GM20431 (cell line): ENCODE measurements around the gene RNGTT.
"Not testable (repeated sequence)": the region's sequence is repeated elsewhere in the genome, so short reads cannot be mapped to it uniquely, and the experiment has no call there.

Experiments
- in situ Hi-C: fragments of 300-500 bp; cut with MseI, MboI; formaldehyde crosslinking; loops from one replicate; pipeline ENCODE4 v1.15.0; 2020; ENCODE audit warnings: low sequenced_read_pairs; ENCODE audit not compliant: unreplicated experiment

RNGTT gene

DNA sequence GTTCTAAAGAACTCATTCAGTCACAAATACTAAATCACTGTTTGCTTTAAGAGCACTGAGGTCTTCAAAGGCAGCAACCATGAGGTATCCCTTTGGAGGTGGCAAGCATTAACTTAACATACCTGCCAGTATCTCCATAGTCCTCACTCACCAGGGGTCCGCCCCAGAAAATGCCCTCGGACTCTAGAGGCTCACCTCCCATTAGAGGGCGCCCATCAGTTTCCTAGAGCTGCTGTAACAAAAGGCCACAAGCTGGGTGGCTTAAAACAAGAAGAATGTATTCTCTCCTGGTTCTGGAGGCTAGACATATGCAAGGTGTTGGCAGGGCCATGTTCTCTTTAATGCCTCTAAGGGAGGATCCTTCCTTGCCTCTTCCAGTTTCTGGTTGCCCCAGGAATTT lies 12.0 kb upstream of the RNGTT start:
- in situ Hi-C loops = loop anchor here (25.0 kb wide), 1 partner anchor 637 kb away; no protein-coding TSS in a partner anchor

DNA sequence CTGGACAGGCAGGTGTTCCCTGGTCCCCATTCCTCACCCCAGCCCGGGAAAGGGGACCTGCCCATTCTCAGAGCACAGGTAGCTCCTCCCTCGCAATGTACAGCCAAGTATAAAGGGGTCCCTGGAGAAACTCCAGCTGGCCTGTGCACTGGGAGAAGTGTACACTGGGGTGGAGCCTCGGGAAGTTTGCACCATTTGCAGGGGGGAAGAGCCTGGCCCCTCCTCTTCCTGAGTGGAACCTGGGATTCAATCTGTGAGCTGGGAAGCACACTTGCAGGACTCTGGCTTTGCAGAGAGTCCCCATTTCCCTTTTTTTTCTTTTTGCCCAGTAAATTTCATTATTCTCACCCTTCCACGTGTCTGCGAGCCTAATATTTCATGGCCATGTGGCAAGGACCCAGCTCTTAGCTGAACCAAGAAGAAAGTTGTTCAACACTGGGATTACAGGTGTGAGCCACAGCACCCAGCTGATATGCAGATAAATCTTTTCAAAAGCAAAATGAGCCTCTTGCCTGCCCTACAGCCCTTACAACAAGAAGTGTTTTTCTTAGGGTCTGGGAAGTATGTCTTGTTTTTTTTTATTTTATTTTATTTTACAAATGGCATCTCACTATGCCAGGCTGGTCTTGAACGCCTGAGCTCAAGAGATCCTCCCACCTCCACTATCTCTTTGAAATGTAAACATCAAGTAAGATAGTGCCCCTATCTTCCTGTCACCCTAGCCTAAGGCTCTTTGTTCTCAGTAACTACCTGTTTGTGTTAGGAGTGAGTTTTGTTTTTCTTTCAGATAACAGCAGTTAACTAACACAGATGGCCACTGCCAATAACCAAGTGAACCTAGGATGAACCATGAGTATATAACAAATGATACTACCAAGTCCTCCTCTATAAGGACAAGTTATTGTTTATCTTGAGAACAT lies 9.3 kb upstream of the RNGTT start:
- in situ Hi-C loops = no loop called here

DNA sequence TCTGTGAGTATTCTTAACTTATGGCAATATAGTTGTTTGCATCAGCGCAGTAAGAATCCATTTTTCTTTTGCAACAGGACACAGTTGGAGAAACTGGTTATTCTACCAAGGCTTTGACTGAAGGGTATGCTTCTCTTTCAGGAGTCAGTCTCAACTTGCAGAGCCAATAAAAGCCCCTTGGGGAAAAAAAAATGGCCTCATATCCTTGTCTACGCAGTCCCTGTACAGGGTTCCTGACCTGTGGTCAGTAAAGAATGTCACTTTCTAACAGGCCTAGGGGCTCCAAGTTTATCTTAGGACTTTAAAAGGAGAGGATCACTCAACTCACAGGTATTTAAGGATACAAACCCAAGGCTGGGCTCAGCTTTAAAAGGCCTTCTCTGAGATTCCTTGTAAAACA lies 6.9 kb upstream of the RNGTT start:
- in situ Hi-C loops = no loop called here

DNA sequence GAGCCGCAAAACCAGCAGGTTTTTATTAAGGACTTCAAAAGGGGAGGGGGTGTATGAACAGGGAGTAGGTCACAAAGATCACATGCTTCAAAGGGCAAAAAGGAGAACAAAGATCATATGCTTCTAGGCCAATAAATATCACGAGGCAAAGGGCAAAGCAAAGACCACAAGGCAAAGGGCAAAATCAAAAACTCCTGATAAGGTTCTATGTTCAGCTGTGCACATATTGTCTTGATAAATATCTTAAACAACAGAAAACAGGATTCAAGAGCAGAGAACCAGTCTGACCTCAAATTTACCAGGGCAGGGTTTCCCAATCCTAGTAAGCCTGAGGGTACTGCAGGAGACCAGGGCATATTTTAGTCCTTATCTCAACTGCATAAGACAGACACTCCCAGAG lies 5.8 kb upstream of the RNGTT start:
- in situ Hi-C loops = not testable (repeated sequence)

DNA sequence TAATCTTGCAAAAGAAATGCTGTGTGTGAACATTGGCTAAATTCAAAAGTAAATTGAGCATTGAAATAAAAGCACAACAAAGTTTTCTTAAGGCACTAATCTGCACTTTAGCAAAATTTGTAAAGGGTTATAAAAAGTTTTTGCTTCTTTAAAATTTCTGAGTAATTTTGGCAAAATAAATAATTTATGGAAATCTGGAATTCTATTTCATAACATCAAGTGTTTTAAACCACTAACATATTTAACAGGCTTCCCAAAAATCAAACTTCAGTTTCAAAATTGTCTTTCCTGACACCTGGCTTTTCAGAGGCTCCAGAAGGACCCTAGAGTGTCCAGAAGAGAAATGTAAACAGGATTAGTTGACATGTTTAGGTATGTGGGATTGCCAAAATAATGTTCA lies 4.5 kb upstream of the RNGTT start:
- in situ Hi-C loops = no loop called here

DNA sequence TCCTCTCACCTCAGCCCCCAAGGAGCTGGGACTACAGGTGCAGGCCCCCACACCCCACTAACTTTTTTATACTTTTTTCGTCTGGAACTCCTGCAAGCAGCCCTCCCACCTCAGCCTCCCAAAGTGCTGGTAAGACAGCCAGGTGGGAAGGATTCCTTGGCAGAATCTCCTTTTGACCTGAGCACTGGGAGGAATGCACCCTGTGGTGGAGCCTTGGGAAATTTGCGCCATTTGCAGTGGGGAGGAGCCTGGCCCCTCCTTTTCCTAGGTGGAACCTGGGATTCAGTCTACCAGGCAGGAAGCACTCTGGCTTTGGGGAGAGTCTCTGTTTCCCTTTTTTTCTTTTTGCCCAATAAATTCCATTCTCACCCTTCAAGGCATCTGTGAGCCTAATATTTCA lies 2.3 kb upstream of the RNGTT start:
- in situ Hi-C loops = no loop called here

DNA sequence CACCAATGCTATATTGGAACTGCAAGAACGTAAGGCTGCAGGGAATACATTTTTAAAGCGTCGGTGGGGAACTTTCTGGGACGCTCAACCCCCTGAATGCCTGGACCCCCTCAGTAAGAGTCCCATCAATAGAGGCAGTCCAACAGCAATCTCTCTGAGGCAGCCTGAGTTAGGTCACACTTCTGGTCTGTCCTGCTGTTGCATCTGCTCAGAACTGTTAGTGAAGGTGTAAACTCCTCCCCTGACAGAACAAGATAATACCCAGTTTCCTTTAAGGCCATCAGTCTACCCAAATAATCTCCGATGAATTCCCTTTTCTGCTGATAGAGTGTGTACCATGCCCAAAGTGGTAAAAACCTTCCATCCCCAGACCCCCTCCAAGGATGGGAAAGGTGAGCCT lies 1.1 kb upstream of the RNGTT start:
- in situ Hi-C loops = no loop called here

DNA sequence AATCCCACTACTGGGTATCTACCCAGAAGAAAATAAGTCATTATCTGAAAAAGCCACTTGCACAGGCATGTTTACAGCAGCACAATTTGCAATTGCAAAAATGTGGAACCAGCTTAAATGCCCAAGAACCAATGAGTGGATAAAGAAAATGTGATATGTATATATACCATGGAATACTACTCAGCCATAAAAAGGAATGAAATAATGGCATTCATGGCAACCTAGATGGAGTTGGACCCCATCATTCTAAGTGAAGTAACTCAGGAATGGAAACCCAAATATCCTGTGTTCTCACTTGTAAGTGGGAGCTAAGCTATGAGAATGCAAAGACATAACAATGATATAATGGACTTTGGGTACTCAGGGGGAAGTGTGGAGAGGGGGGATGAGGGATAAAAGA lies 4.6 kb downstream of the RNGTT start:
- in situ Hi-C loops = no loop called here

DNA sequence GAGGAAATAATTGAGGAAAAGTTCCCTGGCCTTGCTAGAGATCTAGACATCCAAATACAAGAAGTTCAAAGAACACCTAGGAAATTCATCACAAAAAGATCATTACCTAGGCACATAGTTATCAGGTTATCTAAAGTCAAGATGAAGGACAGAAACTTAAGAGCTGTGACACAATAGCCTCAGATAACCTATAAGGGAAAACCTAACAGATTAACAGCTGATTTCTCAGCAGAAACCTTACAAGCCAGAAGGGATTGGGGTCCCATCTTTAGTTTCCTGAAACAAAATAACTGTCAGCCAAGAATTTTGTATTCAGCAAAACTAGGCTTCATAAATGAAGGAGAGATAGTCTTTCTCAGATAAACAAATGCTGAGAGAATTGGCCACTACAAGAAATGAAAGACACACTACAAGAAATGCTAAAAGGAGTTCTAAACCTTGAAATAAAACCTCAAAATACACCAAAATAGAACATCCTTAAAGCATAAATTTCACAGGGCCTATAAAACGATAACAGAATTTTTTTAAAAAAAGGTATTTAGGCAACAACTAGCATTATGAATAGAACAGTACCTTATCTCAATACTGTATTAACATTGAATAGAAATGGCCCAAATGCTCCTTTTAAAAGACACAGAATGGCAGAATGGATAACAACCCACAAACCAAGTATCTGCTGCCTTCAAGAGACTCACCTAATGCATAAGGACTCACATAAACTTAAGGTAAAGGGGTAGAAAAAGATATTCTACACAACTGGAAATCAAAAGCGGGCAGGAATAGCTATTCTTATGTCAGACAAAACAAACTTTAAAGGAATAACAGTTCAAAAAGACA lies 9.7 kb downstream of the RNGTT start:
- in situ Hi-C loops = no loop called here

DNA sequence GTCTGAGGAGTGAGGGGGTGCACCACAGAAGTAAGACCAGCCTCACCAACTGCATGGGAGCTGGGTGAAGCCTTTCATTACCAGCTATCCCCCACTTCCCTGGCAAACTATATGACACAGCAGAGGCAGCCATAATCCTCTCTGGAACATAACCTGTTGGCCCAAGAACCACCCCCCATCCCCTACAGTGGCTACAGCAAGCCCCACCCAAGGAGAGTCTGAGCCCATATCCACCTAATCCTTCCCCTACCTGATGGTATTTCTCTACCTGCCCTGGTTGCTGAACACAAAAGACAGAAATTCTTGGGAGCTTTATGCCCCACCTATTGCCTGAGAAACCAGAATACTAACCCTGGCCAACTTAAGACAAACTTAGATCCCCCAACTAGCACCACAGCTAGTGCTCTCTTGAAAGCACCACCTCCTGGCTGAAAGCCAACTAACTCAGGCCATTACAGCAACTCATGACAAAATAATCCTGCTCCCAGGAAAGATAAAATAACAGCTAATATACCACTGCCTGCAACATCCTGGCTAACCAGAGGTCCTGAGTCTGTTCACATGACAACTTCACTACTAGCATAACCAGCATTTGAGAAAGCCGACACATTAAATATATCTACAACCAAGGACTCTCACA lies 11.2 kb downstream of the RNGTT start:
- in situ Hi-C loops = no loop called here

DNA sequence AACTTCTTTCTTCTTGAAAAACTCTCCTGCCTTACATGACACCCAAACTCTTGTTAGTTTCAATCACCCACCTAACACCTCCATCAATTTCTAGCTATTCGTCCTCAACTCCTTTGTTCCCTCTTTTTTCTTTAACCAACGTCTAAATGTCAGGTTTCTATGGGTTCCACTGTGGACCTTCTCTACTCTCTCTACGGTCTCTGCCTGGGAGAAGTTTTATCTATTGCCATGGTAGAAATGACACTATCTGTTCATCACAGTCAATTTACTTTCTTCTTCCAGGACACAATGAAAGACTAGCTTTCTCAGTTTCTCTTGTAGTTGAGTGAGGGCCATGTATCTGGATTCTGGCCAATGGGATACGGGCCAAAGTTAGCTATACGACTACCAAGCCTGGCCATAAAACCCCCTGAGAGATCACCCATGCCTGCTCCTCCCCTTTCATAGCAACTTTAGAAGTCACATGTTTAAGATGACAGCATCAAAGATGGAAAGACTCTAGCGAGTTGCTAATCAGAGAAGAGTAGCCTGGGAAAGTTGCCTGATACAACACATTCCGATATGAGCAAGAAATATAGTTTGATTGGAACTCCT lies 17.9 kb downstream of the RNGTT start:
- in situ Hi-C loops = no loop called here

DNA sequence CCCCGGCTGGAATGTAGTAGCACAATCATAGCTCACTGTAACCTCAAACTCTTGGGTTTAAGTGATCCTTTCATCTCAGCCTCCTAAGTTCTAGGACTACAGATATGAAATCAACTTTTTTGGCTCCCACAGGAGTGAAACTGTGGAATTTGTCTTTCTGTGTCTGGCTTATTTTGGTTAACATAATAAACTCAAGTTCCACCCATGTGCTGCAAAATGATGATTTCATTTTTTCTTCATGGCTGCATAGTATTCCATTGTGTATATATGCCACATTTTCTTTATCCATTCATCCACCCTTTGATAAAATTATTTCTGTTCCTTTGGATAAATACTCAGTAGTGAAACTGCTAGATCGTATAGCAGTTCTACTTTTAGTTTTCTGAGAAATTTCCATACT lies 29.9 kb downstream of the RNGTT start:
- in situ Hi-C loops = no loop called here

DNA sequence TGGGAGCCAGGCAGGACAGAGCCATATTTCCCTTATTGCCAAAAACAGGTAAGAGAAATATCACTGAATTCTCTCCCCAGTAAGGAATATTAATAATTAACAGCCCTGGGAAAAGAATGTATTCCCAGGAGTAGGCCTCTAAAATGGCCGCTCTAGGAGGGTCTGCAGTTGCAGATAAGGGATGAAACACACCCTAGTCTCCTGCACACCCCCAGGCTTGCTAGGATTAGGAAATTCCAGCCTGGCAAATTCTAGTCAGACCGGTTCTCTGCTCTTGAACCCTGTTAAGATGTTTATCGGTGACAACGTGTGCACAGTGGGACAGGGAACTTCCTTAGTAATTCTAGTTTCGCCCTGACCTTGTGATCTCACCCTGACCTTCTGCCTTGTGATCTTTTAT lies 31.4 kb downstream of the RNGTT start:
- in situ Hi-C loops = not testable (repeated sequence)

DNA sequence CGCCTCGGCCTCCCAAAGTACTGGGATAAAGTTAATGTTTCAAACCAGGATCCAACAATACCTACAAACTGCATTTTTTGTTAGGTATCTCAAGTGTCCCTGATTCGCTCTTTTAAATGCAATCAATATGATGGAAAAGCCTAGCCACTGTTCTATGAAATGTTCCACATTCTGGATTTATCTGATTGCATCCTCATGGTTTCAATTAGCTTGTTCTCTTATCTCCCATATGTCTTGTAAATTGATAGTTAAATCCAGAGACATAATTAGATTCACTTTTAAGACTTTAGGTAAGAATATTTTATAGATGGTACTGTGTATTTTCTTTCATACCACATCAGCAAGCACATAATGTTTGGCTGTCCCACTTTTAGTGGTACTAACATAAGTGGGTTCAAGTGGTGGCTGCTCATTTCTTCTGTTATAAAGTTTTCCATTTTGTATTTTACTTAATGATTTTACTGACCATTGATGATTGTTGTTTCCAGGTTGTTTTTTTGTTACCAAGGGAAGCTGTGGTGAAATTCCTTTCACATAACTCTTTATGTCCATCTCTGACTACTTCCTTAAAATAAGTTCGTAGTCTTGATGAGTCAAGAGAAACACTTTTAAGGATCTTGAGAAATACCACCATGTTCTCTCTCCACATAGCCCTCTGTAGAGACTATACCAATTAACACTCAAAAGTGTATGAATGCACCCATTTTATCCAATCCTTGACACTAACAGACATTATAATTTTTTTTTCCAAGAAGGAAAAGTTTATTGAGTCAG lies 40.5 kb downstream of the RNGTT start:
- in situ Hi-C loops = no loop called here

DNA sequence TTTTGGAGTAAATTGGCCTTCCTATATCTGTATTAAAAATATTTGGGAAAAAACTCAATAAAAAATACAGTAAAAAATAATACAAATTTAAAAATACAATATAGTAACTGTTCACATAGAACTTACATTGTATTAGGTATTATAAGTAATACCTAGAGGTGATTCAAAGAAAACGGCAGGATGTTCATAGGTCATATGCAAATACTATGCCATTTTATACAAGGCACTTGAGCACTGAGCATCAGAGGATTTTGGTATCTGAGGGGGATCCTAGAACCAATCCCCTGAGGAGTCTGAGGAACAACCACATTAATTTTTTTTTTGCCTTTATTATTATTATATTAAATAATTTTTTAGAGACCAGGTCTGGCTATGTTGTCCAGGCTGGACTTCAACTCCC lies 41.7 kb downstream of the RNGTT start:
- in situ Hi-C loops = no loop called here

DNA sequence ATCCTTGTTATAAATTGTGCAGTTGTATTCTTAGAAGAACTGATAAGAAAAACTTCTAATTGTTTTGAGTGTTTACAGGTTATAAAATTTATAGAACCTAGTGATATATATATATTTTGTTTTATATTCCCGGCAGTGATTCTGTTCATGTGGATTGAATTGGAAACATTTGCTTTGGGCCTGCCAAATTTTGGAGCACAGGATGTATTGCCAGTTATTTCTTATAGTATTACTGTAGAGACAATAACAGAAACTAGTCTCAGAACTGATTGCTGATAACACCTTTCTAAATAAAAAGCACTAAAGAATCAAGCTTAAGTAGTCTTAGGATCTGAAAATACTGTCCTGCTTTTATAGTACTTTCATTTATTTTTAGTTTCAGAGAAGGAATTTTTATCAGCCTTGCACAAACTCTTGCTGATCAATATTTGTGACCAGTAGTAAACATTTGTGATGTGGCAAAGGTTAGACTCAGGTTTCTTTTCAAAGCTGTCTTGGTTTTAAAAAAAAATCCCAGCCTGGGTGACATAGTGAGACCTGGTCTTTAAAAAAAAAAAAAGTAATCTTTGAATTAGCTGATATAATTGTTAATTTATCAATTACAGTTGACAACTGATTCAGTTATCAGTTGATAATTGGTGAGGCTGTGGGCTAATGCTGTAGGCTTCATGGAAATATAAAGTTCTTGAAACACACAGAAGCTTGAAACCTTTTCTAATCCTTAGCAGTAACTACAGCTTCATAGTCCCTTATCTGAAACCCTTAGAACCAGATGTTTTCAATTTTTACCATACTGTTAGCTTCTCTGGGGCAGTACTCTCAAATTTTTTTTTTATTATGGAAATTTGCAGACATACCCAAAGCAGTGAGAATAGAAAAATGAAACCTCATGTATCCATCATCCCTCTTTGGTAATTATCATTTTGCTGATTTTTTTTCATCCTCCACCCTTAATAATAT lies 42.4 kb downstream of the RNGTT start:
- in situ Hi-C loops = no loop called here

DNA sequence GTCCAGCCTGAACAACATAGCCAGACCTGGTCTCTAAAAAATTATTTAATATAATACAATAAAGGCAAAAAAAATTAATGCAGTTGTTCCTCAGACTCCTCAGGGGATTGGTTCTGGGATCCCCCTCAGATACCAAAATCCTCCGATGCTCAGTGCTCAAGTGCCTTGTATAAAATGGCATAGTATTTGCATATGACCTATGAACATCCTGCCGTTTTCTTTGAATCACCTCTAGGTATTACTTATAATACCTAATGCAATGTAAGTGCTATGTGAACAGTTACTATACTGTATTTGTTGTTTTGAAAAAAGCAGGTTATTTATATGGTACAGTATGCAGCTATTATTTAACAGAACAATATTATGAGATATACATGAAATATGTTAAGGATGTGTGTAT lies 43.3 kb downstream of the RNGTT start:
- in situ Hi-C loops = no loop called here

DNA sequence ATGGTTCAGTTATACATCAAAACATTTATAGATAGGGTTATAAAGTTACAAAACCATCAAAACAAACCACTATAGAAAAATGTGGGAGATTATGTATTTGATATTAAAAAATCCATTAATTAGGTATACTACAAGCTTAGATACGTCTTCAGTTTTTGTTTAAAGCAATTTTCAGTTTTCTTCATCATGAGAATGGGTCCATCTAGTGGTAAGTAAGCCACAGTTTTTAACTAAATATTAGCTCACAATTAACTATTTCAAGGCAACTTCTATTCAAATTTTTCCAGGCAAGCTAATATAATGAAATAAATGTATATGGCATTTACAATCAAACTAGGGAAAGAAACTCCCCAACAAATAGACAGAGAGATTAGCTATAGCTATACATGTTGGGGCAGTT lies 44.4 kb downstream of the RNGTT start:
- in situ Hi-C loops = no loop called here
